Cardiac muscle cell (in vitro differentiated cells and primary cell): ENCODE data around the gene ATP11A. TPM values are rescaled to one million over a fixed set of nuclear protein-coding genes. Genes with fewer than 3 reads are reported as not detected.

Source experiments
- DNase-seq, 2 donors: peaks; one replicate each; pipeline versions ENCODE4 v3.0.0 to v3.0.0-alpha.2; 2010 to 2017; ENCODE audit warnings: low read depth in 1 of 2, low spot score in 1 of 2
- H3K27ac ChIP-seq: fragments of 200-600 bp; sonication (generic); 2 replicates; pipeline ENCODE4 v1.5.1; 2016
- H3K27me3 ChIP-seq: fragments of 200-600 bp; sonication (generic); 2 replicates; pipeline ENCODE4 v1.6.0; 2016; ENCODE audit warnings: control low read depth
- H3K36me3 ChIP-seq: fragments of 200-600 bp; sonication (generic); 2 replicates; pipeline ENCODE4 v1.5.1; 2016; ENCODE audit warnings: control low read depth
- H3K4me1 ChIP-seq: fragments of 200-600 bp; sonication (generic); 2 replicates; pipeline ENCODE4 v1.8.1; 2017; ENCODE audit warnings: low read depth, mild to moderate bottlenecking, mixed run types
- H3K4me3 ChIP-seq: fragments of 200-600 bp; sonication (generic); 2 replicates; pipeline ENCODE4 v1.5.1; 2016; ENCODE audit warnings: mild to moderate bottlenecking
- H3K9me3 ChIP-seq: fragments of 200-600 bp; sonication (generic); 2 replicates; pipeline ENCODE4 v1.5.1; 2017; ENCODE audit warnings: low read depth, mild to moderate bottlenecking, control low read depth
- polyA plus RNA-seq: library from polyadenylated mRNA; unstranded; fragments of >200 nt; fragmentation: Nextera tagmentation; extraction: Ambion mirVana; gene quantifications from 2 replicates; pipeline ENCODE4 v1.2.1, GENCODE V29; 2016
- total RNA-seq: library from RNA; depleted of rRNA; stranded (reverse); fragments of >200 nt; gene quantifications from 2 replicates; pipeline ENCODE4 v1.2.3, GENCODE V29; 2016
- TF ChIP-seq, protein P1 (sequence below): IDR thresholded peaks from 2 replicates; pipeline ENCODE4 v1.5.1; 2012; ENCODE audit warnings: low read depth, mild to moderate bottlenecking, low read length

ATP11A gene
- total and polyA plus RNA-seq, 2 experiments from 2014 or later = 38.0 to 42.9 TPM

DNA sequence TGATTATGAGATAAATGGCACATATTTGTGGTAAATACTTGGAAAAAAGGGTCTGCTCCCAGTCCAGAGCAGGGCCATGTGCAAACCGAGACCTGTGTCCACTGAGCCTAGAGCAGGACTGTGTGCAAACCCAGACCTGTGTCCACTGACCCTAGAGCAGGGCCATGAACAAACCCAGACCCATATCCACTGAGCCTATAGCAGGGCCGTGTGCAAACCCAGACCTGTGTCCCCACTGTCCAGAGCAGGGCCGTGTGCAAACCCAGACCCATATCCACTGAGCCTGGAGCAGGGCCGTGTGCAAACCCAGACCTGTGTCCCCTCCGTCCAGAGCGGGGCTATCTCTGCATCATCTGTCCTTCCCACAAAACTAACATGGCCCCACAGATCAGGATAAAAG lies 136.0 kb downstream of the ATP11A start:
- Histone ChIP-seq H3K36me3 (peaks cover 51% of the 10 kb centered on the region), H3K9me3 (no peaks in the 10 kb centered on the region), H3K4me1 (no peaks in the 10 kb centered on the region), H3K4me3 (no peak overlapping the region), H3K27ac (no peak overlapping the region), H3K27me3 (no peaks in the 10 kb centered on the region)
- DNase-seq = no peak
- TF ChIP-seq, protein P1, sequence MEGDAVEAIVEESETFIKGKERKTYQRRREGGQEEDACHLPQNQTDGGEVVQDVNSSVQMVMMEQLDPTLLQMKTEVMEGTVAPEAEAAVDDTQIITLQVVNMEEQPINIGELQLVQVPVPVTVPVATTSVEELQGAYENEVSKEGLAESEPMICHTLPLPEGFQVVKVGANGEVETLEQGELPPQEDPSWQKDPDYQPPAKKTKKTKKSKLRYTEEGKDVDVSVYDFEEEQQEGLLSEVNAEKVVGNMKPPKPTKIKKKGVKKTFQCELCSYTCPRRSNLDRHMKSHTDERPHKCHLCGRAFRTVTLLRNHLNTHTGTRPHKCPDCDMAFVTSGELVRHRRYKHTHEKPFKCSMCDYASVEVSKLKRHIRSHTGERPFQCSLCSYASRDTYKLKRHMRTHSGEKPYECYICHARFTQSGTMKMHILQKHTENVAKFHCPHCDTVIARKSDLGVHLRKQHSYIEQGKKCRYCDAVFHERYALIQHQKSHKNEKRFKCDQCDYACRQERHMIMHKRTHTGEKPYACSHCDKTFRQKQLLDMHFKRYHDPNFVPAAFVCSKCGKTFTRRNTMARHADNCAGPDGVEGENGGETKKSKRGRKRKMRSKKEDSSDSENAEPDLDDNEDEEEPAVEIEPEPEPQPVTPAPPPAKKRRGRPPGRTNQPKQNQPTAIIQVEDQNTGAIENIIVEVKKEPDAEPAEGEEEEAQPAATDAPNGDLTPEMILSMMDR = no peak

DNA sequence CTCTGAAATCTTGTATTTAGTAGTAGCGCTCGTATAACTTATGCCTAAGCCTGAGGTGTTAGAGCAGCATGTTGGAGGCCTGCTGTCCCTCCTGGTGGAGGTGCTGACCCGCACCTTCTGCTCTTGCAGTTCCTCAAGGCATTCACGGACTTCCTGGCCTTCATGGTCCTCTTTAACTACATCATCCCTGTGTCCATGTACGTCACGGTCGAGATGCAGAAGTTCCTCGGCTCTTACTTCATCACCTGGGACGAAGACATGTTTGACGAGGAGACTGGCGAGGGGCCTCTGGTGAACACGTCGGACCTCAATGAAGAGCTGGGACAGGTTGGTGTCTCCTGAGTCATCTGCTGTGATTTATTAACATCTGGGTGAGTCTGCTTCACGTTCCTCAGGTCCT lies 136.7 kb downstream of the ATP11A start:
- H3K9me3 ChIP-seq = no peaks in the 10 kb centered on the region
- TF ChIP-seq, protein P1 = no peak
- no peak overlapping the region for H3K27ac ChIP-seq
- H3K27me3 ChIP-seq = no peaks in the 10 kb centered on the region
- H3K4me3 ChIP-seq = no peak overlapping the region
- no peaks in the 10 kb centered on the region for H3K4me1 ChIP-seq
- no peak for DNase-seq
- peaks cover 51% of the 10 kb centered on the region for H3K36me3 ChIP-seq

DNA sequence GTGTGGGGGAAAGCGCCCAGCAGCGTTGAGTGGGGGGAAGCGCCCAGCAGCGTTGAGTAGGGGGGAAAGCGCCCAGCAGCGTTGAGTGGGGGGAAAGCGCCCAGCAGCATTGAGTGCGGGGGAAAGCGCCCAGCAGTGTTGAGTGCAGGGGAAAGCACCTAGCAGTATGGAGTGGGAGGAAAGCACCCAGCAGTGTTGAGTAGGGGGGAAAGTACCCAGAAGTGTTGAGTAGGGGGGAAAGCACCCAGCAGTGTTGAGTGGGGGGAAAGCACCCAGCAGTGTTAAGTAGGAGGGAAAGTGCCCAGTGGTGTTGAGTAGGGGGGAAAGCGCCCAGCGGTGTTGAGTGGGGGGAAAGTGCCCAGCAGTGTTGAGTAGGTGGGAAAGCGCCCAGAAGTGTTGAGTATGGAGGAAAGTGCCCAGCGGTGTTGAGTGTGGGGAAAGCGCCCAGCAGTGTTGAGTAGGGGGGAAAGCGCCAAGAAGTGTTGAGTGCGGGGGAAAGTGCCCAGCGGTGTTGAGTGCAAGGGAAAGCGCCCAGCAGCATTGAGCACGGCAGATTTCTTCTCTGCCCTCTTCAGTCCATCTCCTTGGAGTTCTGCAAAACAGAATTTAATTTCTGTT lies 138.4 kb downstream of the ATP11A start:
- H3K9me3 ChIP-seq = no peaks in the 10 kb centered on the region
- peaks cover 63% of the 10 kb centered on the region for H3K36me3 ChIP-seq
- no peaks in the 10 kb centered on the region for H3K4me1 ChIP-seq
- DNase-seq = no peak
- H3K4me3 ChIP-seq = no peak overlapping the region
- H3K27me3 ChIP-seq = no peaks in the 10 kb centered on the region
- no peak overlapping the region for H3K27ac ChIP-seq
- TF ChIP-seq, protein P1 = no peak

DNA sequence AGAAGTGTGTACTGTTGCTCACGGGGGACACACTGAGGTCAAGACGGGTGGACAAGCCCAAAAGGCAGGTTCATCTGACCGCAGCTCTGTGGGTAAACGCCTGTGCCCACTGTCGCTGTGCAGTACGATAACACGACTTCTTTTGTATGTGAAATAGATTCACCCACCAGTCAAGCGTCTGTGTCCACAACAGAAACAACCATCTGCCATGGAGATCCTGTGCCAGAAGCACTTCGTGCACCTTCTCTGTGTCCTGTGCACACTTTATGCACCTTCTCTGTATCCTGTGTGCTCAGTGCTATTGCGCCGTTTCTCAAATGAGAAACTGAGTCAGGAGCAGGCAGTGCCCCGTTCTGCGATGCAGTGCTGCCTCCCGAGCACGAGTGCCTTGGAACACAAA lies 138.9 kb downstream of the ATP11A start:
- Histone ChIP-seq H3K4me1 (no peaks in the 10 kb centered on the region), H3K27me3 (no peaks in the 10 kb centered on the region), H3K9me3 (no peaks in the 10 kb centered on the region), H3K4me3 (no peak overlapping the region), H3K27ac (no peak overlapping the region), H3K36me3 (peaks cover 63% of the 10 kb centered on the region)
- TF ChIP-seq, protein P1 = no peak
- DNase-seq = no peak

DNA sequence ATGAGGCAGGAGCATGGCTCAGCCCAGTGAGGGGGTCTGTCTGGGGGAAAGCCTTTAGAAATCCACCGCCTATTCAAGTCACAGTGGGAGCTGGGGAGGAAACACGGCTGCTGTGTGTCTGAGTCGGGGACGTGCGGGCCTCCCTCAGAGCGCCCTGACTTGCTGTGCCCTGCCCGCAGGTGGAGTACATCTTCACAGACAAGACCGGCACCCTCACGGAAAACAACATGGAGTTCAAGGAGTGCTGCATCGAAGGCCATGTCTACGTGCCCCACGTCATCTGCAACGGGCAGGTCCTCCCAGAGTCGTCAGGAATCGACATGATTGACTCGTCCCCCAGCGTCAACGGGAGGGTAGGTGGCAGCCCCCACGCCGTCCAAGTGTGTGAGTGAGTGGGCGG lies 141.4 kb downstream of the ATP11A start:
- TF ChIP-seq, protein P1 = no peak
- no peak for DNase-seq
- H3K4me1 ChIP-seq = no peaks in the 10 kb centered on the region
- no peak overlapping the region for H3K4me3 ChIP-seq
- no peaks in the 10 kb centered on the region for H3K27me3 ChIP-seq
- peaks cover 67% of the 10 kb centered on the region for H3K36me3 ChIP-seq
- no peaks in the 10 kb centered on the region for H3K9me3 ChIP-seq
- H3K27ac ChIP-seq = no peak overlapping the region
